Measurements from ENCODE around the gene AMIGO1.

GRCh38 chr1:109488201-109488600, 21.3 kb downstream of the AMIGO1 start:
- TF ChIP-seq SRF (IDR thresholded peaks at IDR 0.05; ENCODE audit: low read depth in 2 of 2, low read length in 2 of 2), result no peak
- TF ChIP-seq FOXM1 (IDR thresholded peaks at IDR 0.05; ENCODE audit: low read depth, low read length), result no peak
- TF ChIP-seq IKZF1 (conservative IDR thresholded peaks at IDR 0.05), result no peak
- TF ChIP-seq SIN3A (IDR thresholded peaks at IDR 0.05; ENCODE audit: low read depth, low read length), result no peak
- no peak for TF ChIP-seq POLR2A (IDR thresholded peaks at IDR 0.05; ENCODE audit: low read depth, low read length)
- no peak for TF ChIP-seq EZH2 (IDR thresholded peaks at IDR 0.05; ENCODE audit: borderline replicate concordance, control insufficient read depth, low read depth, low read length)
- TF ChIP-seq CTCF (IDR thresholded peaks at IDR 0.05 in 2 of 3, conservative IDR thresholded peaks at IDR 0.05 in 1 of 3; ENCODE audit: control insufficient read depth in 2 of 3, extremely low read depth in 1 of 3, insufficient read depth in 1 of 3, low read depth in 3 of 3, low read length in 3 of 3), result peak in 1 of 3 experiments; percentile 3; a peak in 1 of 6 replicates
- no peak for TF ChIP-seq STAT3 (IDR thresholded peaks at IDR 0.05; ENCODE audit: low read depth, low read length)
- TF ChIP-seq FOS (IDR thresholded peaks at IDR 0.05; ENCODE audit: borderline replicate concordance, extremely low read depth, insufficient read length), result no peak
